ENCODE data around the gene ZNF438.

DNA sequence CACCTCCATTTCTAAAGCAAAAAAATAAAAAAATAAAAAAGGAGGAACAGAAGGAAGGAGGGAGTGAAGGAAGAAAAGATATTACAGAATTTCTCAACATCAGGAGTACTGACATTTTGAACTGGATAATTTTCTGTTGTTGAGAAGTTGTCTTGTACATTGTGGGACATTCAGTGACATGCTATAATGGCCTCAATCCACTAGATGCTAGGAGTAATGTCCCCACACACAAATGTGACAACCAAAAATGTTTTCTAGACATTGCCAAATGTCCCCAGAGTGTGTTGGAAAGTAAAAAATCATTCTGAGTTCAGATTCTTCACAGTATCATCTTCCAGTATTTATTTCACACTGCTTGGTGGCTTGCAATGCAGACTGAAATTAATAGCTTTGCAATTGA, 6.5 kb downstream of the ZNF438 start:
- TF ChIP-seq, protein P1, sequence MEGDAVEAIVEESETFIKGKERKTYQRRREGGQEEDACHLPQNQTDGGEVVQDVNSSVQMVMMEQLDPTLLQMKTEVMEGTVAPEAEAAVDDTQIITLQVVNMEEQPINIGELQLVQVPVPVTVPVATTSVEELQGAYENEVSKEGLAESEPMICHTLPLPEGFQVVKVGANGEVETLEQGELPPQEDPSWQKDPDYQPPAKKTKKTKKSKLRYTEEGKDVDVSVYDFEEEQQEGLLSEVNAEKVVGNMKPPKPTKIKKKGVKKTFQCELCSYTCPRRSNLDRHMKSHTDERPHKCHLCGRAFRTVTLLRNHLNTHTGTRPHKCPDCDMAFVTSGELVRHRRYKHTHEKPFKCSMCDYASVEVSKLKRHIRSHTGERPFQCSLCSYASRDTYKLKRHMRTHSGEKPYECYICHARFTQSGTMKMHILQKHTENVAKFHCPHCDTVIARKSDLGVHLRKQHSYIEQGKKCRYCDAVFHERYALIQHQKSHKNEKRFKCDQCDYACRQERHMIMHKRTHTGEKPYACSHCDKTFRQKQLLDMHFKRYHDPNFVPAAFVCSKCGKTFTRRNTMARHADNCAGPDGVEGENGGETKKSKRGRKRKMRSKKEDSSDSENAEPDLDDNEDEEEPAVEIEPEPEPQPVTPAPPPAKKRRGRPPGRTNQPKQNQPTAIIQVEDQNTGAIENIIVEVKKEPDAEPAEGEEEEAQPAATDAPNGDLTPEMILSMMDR (IDR thresholded peaks at IDR 0.05): no peak
- no peak for TF ChIP-seq POLR2A (IDR thresholded peaks at IDR 0.05)

All from Peyer's patch (tissue), 4 donors.